ENCODE data around the gene TCEANC. TPM values are rescaled to one million over a fixed set of nuclear protein-coding genes. Genes with fewer than 3 reads are reported as not detected.

The TCEANC gene
- polyA plus RNA-seq, 1 donor from 2014 or later: 5.0 TPM

DNA sequence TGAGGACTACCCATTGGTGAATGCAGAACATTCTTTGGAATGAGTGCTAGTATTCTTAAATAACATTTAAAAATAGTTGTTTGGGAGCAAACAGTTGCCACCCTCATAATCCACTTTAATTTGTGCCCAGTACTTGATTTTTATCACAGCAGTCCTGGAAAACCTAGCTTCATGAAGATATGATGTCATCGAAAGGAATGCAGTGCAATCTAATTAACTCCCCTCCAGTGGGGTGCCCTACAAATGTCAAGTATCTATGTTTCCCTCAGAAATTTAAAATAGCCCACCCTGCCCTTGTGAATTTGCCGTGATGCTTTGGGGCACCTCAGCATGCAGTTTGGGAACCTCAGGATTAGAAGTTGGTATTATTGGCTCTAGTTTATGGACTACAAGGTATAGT is 41.4 kb downstream of the TCEANC start (continued):
- TF ChIP-seq, protein P1, sequence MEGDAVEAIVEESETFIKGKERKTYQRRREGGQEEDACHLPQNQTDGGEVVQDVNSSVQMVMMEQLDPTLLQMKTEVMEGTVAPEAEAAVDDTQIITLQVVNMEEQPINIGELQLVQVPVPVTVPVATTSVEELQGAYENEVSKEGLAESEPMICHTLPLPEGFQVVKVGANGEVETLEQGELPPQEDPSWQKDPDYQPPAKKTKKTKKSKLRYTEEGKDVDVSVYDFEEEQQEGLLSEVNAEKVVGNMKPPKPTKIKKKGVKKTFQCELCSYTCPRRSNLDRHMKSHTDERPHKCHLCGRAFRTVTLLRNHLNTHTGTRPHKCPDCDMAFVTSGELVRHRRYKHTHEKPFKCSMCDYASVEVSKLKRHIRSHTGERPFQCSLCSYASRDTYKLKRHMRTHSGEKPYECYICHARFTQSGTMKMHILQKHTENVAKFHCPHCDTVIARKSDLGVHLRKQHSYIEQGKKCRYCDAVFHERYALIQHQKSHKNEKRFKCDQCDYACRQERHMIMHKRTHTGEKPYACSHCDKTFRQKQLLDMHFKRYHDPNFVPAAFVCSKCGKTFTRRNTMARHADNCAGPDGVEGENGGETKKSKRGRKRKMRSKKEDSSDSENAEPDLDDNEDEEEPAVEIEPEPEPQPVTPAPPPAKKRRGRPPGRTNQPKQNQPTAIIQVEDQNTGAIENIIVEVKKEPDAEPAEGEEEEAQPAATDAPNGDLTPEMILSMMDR (IDR thresholded peaks at IDR 0.05; ENCODE audit: poor library complexity, severe bottlenecking): no peak
- TF ChIP-seq TAF1 (IDR thresholded peaks at IDR 0.05; ENCODE audit: low read depth): no peak

DNA sequence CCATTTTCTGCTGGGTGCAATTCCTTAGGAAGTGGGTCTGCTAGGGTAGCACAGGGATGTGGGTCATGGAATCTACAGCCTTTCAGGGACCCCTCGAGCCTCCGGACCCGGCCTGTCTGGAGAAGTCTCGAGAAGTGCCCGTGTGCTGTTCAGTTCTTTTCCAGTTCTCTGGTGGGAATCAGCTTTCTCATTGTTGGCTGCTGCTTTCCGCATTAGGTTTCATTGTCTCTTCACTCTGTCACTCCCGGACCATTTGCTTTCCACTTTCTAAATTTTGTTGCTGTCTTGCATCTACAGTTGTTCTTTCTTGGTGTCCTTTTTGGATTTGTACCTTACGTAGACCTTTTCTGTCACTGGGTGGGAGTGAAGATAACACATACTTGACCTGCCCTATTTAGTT is 42.0 kb downstream of the TCEANC start:
- H3K9me3 ChIP-seq (ENCODE audit: low read length): no peaks in the 10 kb centered on the region
- H3K79me2 ChIP-seq (replicated peaks; ENCODE audit: insufficient read depth, low read length): peaks cover 16% of the 10 kb centered on the region
- H2AFZ ChIP-seq (ENCODE audit: low read depth, low read length): no peak overlapping the region
- H3F3A ChIP-seq (ENCODE audit: insufficient read depth, low read length, poor library complexity, severe bottlenecking): no peaks in the 10 kb centered on the region
- no peaks in the 10 kb centered on the region for H3K27me3 ChIP-seq (ENCODE audit: insufficient read depth, low read depth, low read length)
- no peak overlapping the region for H3K27ac ChIP-seq (ENCODE audit: low read length)
- H3K36me3 ChIP-seq (ENCODE audit: insufficient read depth, low read length): no peaks in the 10 kb centered on the region
- no peak overlapping the region for H3K4me3 ChIP-seq (ENCODE audit: low read length)
- no peaks in the 10 kb centered on the region for H4K20me1 ChIP-seq (ENCODE audit: insufficient read depth)
- H3K4me2 ChIP-seq (ENCODE audit: low read length): no peak overlapping the region
- H3K9me2 ChIP-seq (ENCODE audit: insufficient read depth, low read length): no peaks in the 10 kb centered on the region
- TF ChIP-seq RAD21 (conservative IDR thresholded peaks at IDR 0.05): no peak
- H3K9ac ChIP-seq (ENCODE audit: low read length): no peak overlapping the region

DNA sequence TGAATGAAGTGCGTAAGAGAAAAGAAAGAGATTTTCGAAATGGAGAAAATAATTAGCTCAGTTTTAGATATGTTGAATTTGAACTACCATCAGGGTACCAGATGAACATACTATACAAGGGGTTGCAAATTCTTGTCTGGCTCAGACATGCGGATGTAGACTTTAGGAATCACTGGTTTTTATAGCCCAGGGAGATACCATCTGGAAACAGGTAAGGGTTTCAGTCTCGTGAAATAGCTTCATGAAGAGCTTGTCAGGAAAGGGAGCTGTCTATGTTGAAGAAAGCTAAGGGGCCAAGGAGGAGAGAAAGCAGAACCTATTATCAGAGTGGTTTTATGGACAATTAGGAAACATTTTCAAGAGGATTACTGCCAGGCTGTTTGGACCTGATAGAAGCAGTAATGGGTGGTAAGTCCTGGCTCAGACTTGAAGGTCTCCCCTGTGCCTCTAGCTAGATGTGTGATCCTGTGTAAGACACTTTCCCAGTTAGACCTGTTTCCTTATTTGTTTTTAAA is 42.7 kb downstream of the TCEANC start:
- Histone ChIP-seq H3K9me3 (ENCODE audit: low read length) (no peaks in the 10 kb centered on the region), H3F3A (ENCODE audit: insufficient read depth, low read length, poor library complexity, severe bottlenecking) (no peaks in the 10 kb centered on the region), H2AFZ (ENCODE audit: low read depth, low read length) (no peak overlapping the region), H3K79me2 (replicated peaks; ENCODE audit: insufficient read depth, low read length) (peaks cover 10% of the 10 kb centered on the region), H3K9me2 (ENCODE audit: insufficient read depth, low read length) (no peaks in the 10 kb centered on the region), H3K4me3 (ENCODE audit: low read length) (no peak overlapping the region), H3K27ac (ENCODE audit: low read length) (no peak overlapping the region), H3K4me2 (ENCODE audit: low read length) (no peak overlapping the region), H3K36me3 (ENCODE audit: insufficient read depth, low read length) (no peaks in the 10 kb centered on the region), H4K20me1 (ENCODE audit: insufficient read depth) (no peaks in the 10 kb centered on the region), H3K9ac (ENCODE audit: low read length) (no peak overlapping the region), H3K27me3 (ENCODE audit: insufficient read depth, low read depth, low read length) (no peaks in the 10 kb centered on the region)
- TF ChIP-seq, protein P1 (IDR thresholded peaks at IDR 0.05; ENCODE audit: poor library complexity, severe bottlenecking): no peak
- no peak for TF ChIP-seq MXI1 (conservative IDR thresholded peaks at IDR 0.05; ENCODE audit: poor library complexity, severe bottlenecking)
- TF ChIP-seq EP300 (conservative IDR thresholded peaks at IDR 0.05; ENCODE audit: poor library complexity, severe bottlenecking): no peak
- TF ChIP-seq POLR2AphosphoS5 (IDR thresholded peaks at IDR 0.05): no peak
- TF ChIP-seq SMC3 (conservative IDR thresholded peaks at IDR 0.05; ENCODE audit: poor library complexity): no peak
- TF ChIP-seq RAD21 (conservative IDR thresholded peaks at IDR 0.05): no peak
- no peak for TF ChIP-seq TAF1 (IDR thresholded peaks at IDR 0.05; ENCODE audit: low read depth)

DNA sequence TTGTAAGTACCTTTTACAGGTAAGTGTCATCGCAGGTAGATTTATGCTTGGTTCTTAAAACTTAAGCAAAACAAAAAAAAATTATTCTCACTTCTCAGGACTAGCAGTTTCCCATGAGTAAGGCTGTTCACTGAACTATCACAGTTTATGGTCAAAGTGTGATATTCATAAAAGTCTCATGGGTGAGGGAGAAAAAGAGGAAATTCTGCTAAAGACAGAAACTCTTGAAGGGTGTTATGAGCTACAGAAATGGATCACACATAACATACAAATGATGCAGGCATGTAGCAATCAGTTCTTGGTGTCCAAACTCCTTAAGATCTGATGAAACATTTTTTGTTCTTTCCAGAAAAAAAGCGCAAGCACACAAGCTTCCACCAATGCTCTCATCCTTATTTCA is 44.5 kb downstream of the TCEANC start:
- Histone ChIP-seq H3K27me3 (ENCODE audit: insufficient read depth, low read depth, low read length) (no peaks in the 10 kb centered on the region), H3K9me3 (ENCODE audit: low read length) (no peaks in the 10 kb centered on the region), H4K20me1 (ENCODE audit: insufficient read depth) (no peaks in the 10 kb centered on the region), H3K9ac (ENCODE audit: low read length) (no peak overlapping the region), H3K9me2 (ENCODE audit: insufficient read depth, low read length) (no peaks in the 10 kb centered on the region), H3F3A (ENCODE audit: insufficient read depth, low read length, poor library complexity, severe bottlenecking) (no peaks in the 10 kb centered on the region), H3K79me2 (replicated peaks; ENCODE audit: insufficient read depth, low read length) (peaks cover 5% of the 10 kb centered on the region), H3K27ac (ENCODE audit: low read length) (no peak overlapping the region), H3K36me3 (ENCODE audit: insufficient read depth, low read length) (no peaks in the 10 kb centered on the region), H3K4me2 (ENCODE audit: low read length) (no peak overlapping the region), H2AFZ (ENCODE audit: low read depth, low read length) (no peak overlapping the region), H3K4me3 (ENCODE audit: low read length) (no peak overlapping the region)
- TF ChIP-seq EZH2 (IDR thresholded peaks at IDR 0.05; ENCODE audit: borderline replicate concordance, insufficient read depth, low read length, poor library complexity, severe bottlenecking) (no peak), MXI1 (conservative IDR thresholded peaks at IDR 0.05; ENCODE audit: poor library complexity, severe bottlenecking) (no peak), POLR2AphosphoS5 (IDR thresholded peaks at IDR 0.05) (no peak), EP300 (conservative IDR thresholded peaks at IDR 0.05; ENCODE audit: poor library complexity, severe bottlenecking) (no peak), TAF1 (IDR thresholded peaks at IDR 0.05; ENCODE audit: low read depth) (no peak), RAD21 (conservative IDR thresholded peaks at IDR 0.05) (no peak), SMC3 (conservative IDR thresholded peaks at IDR 0.05; ENCODE audit: poor library complexity) (no peak)
- TF ChIP-seq, protein P2, sequence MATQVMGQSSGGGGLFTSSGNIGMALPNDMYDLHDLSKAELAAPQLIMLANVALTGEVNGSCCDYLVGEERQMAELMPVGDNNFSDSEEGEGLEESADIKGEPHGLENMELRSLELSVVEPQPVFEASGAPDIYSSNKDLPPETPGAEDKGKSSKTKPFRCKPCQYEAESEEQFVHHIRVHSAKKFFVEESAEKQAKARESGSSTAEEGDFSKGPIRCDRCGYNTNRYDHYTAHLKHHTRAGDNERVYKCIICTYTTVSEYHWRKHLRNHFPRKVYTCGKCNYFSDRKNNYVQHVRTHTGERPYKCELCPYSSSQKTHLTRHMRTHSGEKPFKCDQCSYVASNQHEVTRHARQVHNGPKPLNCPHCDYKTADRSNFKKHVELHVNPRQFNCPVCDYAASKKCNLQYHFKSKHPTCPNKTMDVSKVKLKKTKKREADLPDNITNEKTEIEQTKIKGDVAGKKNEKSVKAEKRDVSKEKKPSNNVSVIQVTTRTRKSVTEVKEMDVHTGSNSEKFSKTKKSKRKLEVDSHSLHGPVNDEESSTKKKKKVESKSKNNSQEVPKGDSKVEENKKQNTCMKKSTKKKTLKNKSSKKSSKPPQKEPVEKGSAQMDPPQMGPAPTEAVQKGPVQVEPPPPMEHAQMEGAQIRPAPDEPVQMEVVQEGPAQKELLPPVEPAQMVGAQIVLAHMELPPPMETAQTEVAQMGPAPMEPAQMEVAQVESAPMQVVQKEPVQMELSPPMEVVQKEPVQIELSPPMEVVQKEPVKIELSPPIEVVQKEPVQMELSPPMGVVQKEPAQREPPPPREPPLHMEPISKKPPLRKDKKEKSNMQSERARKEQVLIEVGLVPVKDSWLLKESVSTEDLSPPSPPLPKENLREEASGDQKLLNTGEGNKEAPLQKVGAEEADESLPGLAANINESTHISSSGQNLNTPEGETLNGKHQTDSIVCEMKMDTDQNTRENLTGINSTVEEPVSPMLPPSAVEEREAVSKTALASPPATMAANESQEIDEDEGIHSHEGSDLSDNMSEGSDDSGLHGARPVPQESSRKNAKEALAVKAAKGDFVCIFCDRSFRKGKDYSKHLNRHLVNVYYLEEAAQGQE (IDR thresholded peaks at IDR 0.05; ENCODE audit: borderline replicate concordance): no peak
- TF ChIP-seq, protein P1 (IDR thresholded peaks at IDR 0.05; ENCODE audit: poor library complexity, severe bottlenecking): no peak
